T follicular helper cell (primary cell): ENCODE measurements around the gene LAMA2.

Experiments used
- DNase-seq: peaks from one replicate; pipeline ENCODE4 v3.0.0-alpha.2; 2020; ENCODE audit warnings: low read depth

The LAMA2 gene

DNA sequence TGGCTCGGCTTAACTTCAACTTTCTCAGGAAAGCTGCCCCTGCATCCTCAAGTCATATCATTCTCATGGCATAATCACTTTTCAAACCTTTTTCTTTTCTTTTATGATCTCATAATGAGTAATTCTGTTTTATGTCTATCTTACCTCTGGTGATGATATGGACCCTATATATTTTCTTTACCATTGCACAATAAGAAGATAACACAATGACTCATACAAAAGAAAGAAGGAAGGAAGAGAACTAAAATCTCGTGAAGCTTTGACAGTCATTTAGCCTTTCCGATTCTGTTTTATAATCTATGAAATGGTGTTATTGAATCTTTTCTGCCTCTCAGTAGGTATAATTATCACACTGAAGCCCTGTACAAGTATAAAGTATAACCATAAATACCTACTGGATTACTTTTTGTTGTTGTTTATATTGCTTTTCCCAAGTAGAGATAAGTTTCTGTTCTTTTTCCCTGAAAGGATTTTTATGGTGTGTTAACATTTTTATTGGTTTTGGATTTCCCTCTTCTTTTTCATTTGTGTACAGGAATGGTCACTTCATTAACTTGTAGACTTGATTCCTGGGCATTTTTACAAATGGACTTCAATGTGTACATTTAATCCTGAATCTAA is 300.9 kb downstream of the LAMA2 start:
- no peak for DNase-seq

DNA sequence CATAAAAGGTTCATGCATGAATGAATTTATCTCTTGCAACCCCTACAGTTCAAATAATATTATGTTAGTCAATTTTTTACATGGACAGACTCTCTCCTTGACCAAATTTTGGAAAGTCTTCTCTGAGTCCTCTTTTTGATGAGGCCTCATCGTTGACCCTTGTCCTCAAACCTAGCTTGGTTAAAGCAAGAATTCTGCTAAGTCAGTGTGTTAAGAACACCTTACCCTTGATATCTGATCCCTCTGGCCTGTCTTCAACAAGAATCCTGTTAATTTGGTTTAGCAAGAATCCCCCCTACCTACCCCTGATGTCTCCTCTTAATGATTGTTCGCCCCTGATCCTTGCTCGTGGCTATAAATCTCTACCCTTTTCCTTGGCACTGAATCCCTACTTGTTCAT is 301.4 kb downstream of the LAMA2 start:
- DNase-seq, result no peak

DNA sequence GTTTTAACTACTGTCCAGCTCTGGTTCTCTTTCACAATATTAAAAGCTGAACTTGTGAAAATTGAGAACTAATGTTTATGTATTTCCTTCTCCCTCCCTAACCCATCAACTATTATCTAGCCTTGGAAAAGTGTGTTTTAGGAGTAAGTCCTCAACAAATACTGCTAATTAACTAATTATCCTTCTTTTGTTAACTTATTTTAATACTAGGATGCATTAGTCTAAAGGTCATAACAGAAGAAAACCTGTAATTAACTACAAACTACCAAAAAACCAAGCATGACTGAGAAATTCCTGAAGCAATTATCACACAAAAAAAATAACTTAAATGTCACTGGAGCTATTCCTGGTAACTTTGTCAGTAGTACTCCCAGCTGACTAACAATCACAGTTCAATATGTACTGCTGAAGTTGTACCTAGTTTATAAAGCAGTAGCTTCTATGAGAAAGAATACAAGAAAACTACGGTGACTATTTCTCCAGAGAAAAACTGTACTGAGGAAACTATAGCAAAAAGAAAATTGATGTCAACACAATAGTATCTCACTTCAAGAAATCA is 301.9 kb downstream of the LAMA2 start:
- DNase-seq, result no peak

GRCh38 chr6:129186988-129187387 is 304.1 kb downstream of the LAMA2 start:
- no peak for DNase-seq

DNA sequence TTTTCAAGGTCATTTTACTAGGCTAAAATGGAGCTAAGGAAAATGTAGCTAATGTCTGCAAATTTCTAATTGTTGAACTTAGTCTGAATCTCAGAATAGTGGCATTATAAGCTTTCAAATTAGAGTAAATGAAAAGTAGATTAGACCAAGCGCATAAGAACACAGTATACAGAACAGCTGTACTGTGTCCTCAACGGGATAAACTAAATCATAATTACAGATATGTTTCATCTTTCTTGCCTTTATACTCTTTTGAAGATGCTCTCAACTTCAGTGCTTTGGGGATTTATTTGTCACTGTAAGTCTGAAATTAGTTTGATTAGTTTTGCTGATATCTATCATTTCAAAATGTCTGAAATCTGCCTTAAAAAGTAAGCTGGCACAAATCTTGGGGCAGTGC is 305.4 kb downstream of the LAMA2 start:
- no peak for DNase-seq

DNA sequence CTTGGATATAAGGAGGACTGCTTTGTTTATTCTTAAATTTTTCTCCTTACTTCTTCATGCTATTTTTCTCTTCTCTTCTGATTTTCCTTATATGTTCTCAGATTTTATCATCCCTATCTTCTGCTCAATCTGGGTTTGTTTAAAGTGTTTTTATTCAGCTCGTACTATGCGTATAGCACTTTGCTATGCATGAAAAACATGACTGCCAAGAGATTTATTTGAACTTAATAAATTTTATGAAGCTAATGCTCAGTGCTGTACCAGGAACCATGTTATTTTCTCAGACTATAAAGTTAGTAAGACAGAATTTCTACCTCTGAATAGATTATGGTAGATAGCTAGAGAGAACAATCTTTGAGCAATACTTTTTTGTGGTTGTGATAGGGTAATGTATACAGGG is 305.9 kb downstream of the LAMA2 start:
- no peak for DNase-seq

DNA sequence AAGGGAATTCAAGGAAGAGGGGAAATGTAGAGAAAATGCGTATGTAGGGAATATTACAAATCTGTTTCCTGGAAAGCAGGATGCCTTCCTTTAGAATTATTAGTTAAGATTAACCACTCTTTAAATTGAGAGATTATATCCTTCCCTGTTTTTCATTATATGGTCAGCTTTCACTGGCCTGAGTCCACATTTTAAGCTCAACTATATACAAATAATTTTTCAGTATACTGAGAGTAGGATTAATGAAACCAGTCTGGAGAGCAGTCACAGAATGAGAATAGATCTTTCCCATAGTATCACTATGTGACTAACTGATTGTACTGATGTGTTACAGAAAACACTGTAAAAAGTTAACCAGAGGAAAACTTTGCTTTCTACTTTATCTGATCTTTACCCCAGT is 306.3 kb downstream of the LAMA2 start:
- no peak for DNase-seq

DNA sequence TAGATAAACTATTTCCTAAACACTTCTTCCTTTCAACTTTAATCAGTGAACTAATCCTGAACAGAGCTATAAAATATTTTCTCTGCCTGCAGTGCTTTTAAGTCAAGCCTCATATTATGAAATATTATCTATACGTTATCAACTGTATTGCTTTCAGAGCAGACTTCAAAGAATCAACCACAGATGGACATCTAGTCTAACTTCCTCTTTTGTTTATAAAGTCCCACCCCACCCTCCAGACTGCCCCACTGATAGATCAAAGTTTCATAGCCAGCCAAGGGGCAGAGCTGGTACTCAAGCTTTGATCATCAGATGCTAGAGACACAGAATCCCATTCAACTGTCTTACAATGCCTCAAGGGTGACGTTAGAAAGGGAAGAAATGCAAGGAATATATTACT is 308.3 kb downstream of the LAMA2 start:
- DNase-seq, result no peak

DNA sequence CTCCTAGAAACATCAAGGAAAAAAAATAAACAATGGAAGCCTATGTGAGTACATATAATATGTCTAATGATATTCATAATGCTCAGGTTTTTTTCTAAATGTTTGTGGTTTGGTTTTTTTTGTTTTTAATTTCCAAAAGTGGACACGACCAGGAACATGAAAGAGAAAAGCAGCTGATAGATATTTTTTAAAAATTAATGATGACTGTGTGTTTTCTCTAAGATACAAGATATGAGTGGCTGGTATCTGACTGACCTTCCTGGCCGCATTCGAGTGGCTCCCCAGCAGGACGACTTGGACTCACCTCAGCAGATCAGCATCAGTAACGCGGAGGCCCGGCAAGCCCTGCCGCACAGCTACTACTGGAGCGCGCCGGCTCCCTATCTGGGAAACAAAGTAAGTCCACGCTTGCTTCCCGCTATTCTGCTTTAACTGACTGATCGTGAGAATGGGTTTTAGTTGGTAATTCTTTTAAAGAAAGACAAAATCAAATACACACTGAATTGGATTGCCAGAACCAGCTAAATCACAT is 309.6 kb downstream of the LAMA2 start:
- DNase-seq, result no peak

DNA sequence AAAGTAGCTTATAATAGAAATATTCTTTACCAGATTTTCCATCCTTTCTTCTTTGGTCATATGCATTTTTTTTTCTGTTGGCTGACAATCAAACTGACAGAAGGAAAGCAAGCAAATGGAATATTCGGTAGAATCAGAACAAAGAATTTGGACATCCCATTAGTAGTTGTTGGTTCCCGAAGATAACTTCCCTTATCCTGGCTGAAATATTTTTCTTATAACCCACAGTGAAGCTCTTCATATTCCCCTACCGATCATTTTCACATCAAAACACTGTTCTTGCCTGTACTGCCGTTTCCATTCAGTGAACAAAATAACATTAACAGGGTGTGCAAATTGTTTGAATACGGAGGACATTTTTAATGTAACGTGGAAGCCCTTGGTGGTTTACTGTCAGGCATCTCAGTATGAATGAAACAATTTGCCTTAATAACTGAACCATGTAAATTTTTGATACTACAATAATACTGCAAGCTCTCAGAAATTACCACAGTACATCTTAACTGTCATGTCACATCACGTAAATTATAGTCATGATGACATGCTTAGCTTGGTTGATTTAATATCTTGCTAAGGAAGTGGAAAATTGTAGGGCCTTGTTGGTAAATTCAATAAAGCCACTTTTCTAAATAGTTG is 311.5 kb downstream of the LAMA2 start:
- DNase-seq, result no peak

DNA sequence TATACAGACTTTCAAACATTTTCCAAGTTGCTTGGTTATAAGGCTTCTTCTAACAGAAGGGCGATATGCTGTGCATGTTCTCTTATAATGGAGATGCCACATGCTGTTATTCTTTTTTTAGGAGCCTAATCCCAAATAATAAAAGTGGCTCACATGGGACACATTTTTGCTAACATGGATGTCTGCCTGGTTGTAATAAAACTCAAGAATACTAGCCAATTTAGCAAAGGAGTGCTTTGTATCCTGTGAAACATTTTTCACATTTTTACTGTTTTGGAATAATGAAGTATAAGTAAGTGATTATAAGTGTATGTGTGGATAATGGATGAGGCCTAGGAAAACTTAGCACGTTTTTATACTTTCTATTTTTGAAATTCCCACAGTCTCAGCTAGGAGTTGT is 312.2 kb downstream of the LAMA2 start:
- DNase-seq, result no peak

DNA sequence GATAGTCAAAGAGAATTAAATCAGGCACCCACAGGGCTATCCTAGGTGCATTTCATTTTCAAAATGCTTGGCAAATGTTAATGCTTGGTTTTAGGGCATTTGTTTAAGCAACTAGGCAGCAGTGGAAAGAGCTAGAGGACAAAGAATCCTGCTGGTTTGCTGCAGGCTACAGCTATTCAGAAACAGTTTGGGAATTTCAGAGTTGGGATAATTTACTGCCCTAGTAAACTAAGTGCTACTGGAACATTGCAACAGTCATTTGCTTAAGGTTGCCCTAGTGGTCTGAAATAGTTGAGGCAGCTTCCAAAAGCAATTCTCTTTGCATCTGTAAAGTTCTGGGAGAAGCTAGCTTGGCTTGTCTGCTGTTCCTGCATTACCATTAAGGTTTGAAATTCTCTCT is 312.7 kb downstream of the LAMA2 start:
- DNase-seq, result no peak

- DNase-seq, result no peak
These were observed 314.2 kb downstream of the LAMA2 start for GRCh38 chr6:129197154-129197553.

- DNase-seq, result no peak
These were observed 317.2 kb downstream of the LAMA2 start for GRCh38 chr6:129200151-129200550.

DNA sequence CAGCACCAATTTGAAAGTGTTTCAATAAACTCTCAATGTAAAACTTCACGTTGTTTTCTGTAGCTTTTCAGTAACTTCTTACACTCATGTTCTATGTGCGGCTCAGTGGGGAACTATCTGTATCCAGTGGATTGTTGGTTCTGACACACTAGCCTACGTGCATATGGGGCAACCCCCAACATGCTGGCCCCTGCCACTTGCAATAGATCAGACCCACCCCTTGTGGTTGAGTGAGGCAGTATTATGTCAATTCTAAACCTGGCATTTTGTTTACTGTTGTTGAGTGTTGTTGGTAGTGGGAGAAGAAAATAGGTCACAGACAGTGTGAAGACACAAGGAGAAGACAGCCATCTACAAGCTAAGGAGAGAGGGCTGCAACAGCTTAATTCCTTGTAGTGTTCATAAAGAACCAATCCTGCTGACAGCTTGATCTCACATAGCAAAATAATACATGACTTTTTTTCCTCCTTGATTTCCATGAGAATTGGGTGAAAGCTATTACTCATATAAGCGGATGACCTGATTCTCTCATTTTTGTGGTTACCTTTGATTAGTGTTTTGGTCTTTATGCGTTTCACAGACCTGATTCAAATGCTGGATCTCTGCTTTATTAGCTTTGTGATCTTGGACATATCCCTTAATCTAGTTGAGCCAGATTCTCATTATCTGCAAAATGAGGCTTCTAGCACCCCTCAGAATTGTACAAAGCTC is 320.4 kb downstream of the LAMA2 start:
- DNase-seq, result no peak

DNA sequence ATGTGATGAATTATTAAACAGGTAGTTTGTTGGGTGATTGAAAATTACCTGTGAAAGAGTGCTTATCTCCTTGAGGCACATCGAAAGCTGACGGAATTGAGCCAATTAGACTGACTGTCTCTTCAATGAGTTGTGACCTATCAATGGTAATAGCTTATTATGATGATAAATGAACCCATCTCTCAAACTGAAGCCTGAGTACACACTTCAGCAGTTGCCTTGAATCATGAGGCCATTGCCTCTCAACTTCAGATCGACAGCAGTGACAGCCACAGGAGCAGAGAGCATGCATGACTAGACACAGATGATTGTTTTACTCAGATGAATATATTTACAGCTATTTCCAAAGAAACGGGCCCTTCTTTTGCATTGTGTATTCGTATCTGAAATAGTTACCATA is 323.9 kb downstream of the LAMA2 start:
- DNase-seq, result no peak

DNA sequence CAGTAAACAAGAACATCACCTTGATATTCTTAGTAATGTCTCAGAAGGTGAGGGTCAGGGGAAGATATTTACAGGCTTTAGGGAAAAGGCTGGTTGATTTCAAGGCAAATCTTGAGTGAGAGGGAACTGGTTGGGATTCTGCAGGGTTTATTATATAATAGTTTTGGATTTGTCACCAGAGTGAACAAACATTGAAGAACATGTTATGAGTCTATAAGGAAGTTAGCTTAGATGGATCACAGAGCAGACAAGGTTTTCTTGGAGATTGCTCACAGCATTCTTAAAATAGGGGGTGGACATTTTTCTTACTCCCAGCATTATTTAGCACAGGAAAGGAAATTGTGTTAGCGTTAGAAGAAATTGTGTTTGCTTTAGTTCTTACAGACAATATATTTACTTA is 324.9 kb downstream of the LAMA2 start:
- no peak for DNase-seq

GRCh38 chr6:129208415-129209034 is 325.6 kb downstream of the LAMA2 start:
- no peak for DNase-seq

DNA sequence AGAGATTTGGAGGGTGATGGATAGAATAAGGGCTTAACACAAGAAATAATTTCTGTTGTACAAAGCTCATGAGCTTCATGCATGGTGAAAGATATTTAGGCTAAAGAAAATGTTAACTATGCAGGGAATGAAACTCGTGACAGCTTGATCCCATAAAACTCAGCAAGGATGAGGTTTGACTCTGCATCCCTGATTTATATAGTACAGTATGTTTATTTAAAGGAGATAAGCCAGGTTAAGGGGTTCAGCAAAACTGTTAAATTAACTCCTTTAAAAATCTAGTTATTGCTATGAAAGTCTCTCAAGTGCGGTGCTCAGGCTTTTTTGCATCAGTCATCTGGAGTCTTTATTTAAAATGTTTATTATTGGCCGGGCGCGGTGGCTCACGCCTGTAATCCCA is 326.4 kb downstream of the LAMA2 start:
- no peak for DNase-seq

DNA sequence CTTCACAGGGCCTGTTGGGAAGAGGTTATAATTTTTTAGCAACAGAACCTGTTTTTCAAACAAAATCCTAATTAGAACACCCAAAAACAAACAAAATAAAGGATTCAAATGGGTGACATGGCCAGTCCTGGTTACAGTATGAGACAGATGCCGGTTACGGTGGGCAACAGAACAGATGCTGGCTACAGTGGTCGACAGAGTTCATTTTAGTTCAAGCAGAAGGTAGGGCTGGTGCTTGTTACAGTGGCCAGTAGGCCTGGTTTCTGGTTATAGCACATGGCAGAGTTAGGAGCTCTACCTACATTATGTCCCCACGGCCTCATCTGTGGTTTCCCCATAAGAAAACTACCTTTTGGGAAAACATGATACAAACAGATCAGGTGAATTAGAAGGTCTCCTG is 327.7 kb downstream of the LAMA2 start:
- no peak for DNase-seq

- no peak for DNase-seq
These were observed 328.7 kb downstream of the LAMA2 start for GRCh38 chr6:129211626-129212025.

- no peak for DNase-seq
These were observed 329.1 kb downstream of the LAMA2 start for GRCh38 chr6:129212081-129212480.

DNA sequence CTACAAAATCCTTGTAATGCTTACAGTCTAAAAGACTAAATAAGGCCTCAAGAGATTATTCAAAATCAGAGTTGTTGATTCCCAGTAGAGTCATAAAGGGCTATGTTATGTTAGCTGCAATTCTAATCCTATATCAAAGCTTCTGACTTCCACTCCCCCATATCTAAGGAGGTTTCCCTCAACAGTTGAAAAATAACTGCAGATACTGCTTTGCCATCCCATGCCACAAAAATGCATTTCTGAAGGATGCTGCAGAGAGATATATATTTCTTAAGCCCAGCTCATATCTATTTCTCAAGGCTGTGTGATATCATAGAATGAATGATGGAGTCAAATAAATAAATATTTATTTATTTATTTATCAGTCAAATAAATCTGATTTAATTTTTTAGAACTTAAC is 332.3 kb downstream of the LAMA2 start:
- DNase-seq, result no peak
